Measurements from ENCODE around the gene CAMKMT.
A peak's percentile ranks its signal among the peaks of the same experiment; 100 is the strongest.

The CAMKMT gene

DNA sequence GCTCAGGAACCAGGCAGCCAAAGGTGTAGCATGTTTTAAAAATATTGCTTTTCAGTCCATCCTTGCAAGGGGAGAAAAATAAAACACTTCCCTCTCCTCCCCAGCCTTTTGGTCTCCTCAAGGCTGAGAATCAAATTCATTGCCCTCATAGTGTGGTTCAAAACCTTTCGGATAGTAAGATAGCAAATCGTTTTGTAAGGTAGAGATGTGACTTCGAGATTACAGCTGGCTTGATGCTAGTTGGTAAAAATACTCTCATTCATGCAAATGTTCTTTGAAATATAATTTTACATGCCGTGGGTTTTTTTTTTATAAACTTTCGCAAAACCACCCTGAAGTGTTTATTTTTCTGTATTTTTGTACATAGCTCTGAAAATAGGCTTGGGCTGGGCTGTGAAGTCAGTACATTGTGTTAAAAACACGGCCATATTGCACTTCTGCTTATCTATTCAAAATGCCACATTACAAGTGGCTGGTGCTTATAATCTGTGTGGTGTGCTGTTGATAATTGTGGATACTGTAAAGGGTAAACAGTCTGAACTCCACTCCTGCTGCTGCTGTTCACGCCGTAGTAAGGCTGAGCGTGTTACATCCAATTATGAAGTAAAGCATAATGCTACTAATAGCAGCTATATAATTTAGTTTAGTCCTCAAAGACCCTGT, 407.7 kb downstream of the CAMKMT start:
- peaks cover 10% of the 10 kb centered on the region for H3K27me3 ChIP-seq (replicated peaks; ENCODE audit: control insufficient read depth, insufficient read depth, low read length)
- peaks cover 6% of the 10 kb centered on the region for H3K4me1 ChIP-seq (ENCODE audit: control insufficient read depth, insufficient read depth, low read length)
- no peak overlapping the region for H3K4me3 ChIP-seq (ENCODE audit: low read length)
- no peaks in the 10 kb centered on the region for H3K36me3 ChIP-seq (ENCODE audit: control insufficient read depth, insufficient read depth, low read length, severe bottlenecking)
- H3K9me3 ChIP-seq (ENCODE audit: control insufficient read depth, low read length): no peaks in the 10 kb centered on the region
- H3K9ac ChIP-seq (ENCODE audit: low read length): no peak overlapping the region
- DNase-seq (ENCODE audit: low read depth): no peak

DNA sequence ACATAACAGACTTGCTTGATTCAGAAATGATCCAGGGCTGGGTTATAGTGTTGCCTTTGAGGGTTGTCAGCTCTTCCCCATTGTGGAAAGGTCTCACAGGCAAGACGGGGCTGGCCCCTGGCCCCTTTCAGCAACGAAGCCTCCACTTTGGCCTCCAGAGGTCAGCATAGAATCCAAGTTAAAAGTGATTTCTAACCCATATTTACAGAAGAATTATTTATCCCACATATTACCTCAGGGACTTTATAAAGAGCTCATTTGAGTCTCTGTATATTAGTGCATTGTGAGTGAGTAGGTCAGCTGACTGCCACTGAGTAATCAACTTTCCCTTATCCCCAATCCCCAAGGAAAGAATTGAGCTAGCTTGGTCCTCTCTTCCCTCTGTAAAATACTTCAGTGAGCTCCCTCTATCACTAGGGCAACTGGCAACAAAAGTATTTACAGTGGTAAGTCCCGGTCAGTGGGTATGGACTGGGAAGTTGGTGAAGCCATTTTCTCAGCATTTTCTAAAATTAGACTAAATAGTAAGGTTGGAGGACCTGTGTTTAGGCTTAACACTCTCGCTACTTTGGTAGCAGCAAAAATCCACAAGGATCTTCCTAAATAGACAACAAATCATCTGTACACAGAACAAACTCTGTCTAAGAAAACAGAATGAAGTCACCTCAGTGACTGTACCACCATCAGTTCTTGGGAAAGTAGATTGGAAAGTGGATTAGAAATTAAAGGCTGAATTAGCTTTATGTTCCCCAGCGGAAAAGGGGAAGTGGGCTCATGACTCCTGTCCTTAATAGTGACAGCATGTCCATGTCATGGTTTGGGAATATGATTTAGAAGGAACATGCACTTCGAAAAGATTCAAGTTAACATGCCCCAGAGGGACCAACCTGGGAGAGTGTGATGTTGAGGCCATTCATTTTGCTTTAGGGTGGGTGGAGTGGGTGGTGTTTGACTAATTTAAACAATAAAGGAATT, 408.8 kb downstream of the CAMKMT start:
- H3K36me3 ChIP-seq (ENCODE audit: control insufficient read depth, insufficient read depth, low read length, severe bottlenecking): no peaks in the 10 kb centered on the region
- H3K9ac ChIP-seq (ENCODE audit: low read length): no peak overlapping the region
- H3K4me3 ChIP-seq (ENCODE audit: low read length): no peak overlapping the region
- H3K27me3 ChIP-seq (replicated peaks; ENCODE audit: control insufficient read depth, insufficient read depth, low read length): peaks cover 10% of the 10 kb centered on the region
- peaks cover 6% of the 10 kb centered on the region for H3K4me1 ChIP-seq (ENCODE audit: control insufficient read depth, insufficient read depth, low read length)
- DNase-seq (ENCODE audit: low read depth): no peak
- H3K9me3 ChIP-seq (ENCODE audit: control insufficient read depth, low read length): no peaks in the 10 kb centered on the region

DNA sequence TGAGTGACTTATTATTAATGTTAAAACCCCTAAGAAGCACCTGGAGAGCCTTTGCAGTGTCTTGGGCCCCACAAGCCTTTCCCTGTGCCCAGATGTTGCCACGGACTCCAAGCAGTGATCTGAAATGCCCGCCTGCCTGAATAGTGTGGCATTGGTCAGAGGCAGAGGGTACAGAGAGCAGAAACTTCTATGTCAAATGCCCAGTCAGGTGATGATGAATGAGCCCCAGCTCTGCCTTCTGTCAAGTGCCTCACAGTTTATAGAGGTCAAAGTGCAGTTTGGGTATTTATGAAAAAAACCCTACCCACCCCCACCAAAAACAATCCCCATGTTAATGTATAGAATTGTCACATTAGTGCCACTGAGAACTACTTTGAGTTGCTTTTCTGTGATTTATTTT, 409.8 kb downstream of the CAMKMT start:
- H3K9me3 ChIP-seq (ENCODE audit: control insufficient read depth, low read length): no peaks in the 10 kb centered on the region
- H3K9ac ChIP-seq (ENCODE audit: low read length): no peak overlapping the region
- H3K36me3 ChIP-seq (ENCODE audit: control insufficient read depth, insufficient read depth, low read length, severe bottlenecking): no peaks in the 10 kb centered on the region
- peaks cover 10% of the 10 kb centered on the region for H3K27me3 ChIP-seq (replicated peaks; ENCODE audit: control insufficient read depth, insufficient read depth, low read length)
- H3K4me1 ChIP-seq (ENCODE audit: control insufficient read depth, insufficient read depth, low read length): peaks cover 6% of the 10 kb centered on the region
- no peak overlapping the region for H3K4me3 ChIP-seq (ENCODE audit: low read length)
- DNase-seq (ENCODE audit: low read depth): no peak

DNA sequence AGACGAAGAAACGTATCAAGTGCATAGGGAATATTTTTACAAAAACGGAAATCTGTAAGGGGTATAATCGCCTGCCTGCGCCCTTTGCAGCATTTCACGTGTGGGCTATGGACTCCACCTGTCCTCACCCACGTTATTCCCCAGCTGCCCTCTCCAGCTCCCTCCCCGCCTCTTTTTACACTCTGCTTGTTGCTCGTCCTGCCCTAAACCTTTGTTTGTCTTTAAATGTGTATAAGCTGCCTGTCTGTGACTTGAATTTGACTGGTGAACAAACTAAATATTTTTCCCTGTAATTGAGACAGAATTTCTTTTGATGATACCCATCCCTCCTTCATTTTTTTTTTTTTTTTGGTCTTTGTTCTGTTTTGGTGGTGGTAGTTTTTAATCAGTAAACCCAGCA, 410.4 kb downstream of the CAMKMT start:
- Histone ChIP-seq H3K4me3 (ENCODE audit: low read length) (no peak overlapping the region), H3K36me3 (ENCODE audit: control insufficient read depth, insufficient read depth, low read length, severe bottlenecking) (no peaks in the 10 kb centered on the region), H3K27me3 (replicated peaks; ENCODE audit: control insufficient read depth, insufficient read depth, low read length) (peaks cover 10% of the 10 kb centered on the region), H3K9me3 (ENCODE audit: control insufficient read depth, low read length) (no peaks in the 10 kb centered on the region), H3K9ac (ENCODE audit: low read length) (no peak overlapping the region), H3K4me1 (ENCODE audit: control insufficient read depth, insufficient read depth, low read length) (peaks cover 3% of the 10 kb centered on the region)
- DNase-seq (ENCODE audit: low read depth): no peak

DNA sequence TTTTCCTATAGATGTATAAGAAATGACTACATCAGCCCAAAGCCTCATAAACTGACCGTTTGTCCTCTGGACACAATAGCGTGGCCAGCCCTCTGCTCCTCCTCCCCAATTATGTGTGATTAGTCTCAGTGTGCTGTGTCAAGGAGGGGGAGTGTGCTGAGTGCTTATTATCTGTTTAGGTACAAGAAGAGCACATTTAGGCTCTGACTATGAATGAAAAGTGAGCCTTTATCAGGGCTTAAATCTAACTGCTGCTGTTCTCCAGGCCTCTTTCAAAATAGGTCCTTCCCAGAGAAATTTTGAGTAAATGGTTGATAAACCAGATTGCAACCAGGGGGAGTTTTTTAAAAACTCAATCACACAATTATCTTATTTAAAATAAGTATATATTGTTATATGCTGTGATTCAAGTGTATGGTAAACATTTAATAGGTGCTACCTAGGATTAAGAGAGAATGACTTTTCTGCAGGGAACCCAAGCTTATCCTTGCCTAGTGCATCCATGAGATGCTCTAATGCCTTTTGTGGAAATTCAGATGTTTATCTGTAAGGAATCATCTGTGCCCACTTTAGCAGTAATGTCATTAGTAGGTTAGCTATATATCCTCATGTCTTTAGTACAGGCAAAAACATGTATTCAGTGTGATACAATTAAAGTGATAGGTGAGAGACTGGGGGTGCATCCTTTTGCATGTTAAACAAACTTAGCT, 411.1 kb downstream of the CAMKMT start:
- Histone ChIP-seq H3K36me3 (ENCODE audit: control insufficient read depth, insufficient read depth, low read length, severe bottlenecking) (no peaks in the 10 kb centered on the region), H3K27me3 (replicated peaks; ENCODE audit: control insufficient read depth, insufficient read depth, low read length) (peaks cover 10% of the 10 kb centered on the region), H3K4me1 (ENCODE audit: control insufficient read depth, insufficient read depth, low read length) (peaks cover 10% of the 10 kb centered on the region), H3K9ac (ENCODE audit: low read length) (no peak overlapping the region), H3K4me3 (ENCODE audit: low read length) (no peak overlapping the region), H3K9me3 (ENCODE audit: control insufficient read depth, low read length) (no peaks in the 10 kb centered on the region)
- no peak for DNase-seq (ENCODE audit: low read depth)

DNA sequence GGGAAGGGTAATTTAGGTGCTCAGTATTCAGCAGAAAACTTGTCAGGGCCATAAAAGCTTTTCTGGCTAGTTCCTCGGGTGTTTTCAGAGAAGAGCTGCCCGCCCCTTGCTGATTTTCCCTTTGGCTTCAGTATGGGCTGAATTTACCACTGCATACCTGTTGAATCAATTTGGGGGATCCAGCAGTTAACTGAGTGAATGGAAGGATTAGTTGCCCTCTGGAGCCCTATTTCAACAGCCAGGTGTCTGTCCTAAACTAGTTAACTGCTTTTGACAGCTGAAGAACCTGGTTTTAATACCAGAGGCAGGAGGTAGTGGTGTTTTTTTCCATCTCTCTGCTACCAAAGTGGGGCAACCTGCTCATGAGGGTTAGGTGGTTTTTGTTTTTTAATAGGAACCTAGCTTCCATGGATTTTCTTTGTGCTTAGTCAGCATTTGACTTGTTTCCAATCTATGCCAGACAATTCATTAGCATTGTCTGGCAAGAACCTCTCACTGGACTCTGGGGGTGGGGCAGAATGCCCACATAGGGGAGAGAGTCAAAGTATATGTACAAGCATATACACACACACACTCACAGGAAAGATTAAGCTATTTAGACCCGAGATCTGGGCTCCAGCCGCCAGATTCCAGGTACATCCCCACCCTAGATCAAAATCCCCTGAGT, 413.2 kb downstream of the CAMKMT start:
- Histone ChIP-seq H3K9ac (ENCODE audit: low read length) (no peak overlapping the region), H3K9me3 (ENCODE audit: control insufficient read depth, low read length) (no peaks in the 10 kb centered on the region), H3K27me3 (replicated peaks; ENCODE audit: control insufficient read depth, insufficient read depth, low read length) (no peaks in the 10 kb centered on the region), H3K36me3 (ENCODE audit: control insufficient read depth, insufficient read depth, low read length, severe bottlenecking) (no peaks in the 10 kb centered on the region), H3K4me3 (ENCODE audit: low read length) (no peak overlapping the region), H3K4me1 (ENCODE audit: control insufficient read depth, insufficient read depth, low read length) (peaks cover 20% of the 10 kb centered on the region)
- no peak for DNase-seq (ENCODE audit: low read depth)

DNA sequence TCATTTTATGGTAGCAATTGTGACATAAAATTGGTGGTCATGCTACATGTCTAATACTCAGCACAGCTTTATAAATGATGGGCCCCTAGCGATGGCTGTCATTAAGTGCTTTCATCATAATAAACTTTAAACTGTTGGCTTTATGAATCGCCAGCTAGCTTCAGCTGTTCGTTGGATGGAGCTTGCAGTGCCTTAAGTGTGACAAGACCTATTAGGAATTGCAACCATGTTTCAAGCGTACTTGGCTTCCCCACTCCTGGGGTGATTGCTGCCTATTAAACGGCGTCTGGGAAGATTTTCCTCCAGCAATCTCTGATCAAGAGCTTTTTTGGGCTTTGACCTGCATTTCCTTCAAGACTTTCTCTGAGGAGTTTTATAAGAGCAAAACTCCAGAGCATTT, 415.3 kb downstream of the CAMKMT start:
- Histone ChIP-seq H3K9me3 (ENCODE audit: control insufficient read depth, low read length) (peaks cover 9% of the 10 kb centered on the region), H3K4me1 (ENCODE audit: control insufficient read depth, insufficient read depth, low read length) (peaks cover 20% of the 10 kb centered on the region), H3K27me3 (replicated peaks; ENCODE audit: control insufficient read depth, insufficient read depth, low read length) (no peaks in the 10 kb centered on the region), H3K36me3 (ENCODE audit: control insufficient read depth, insufficient read depth, low read length, severe bottlenecking) (no peaks in the 10 kb centered on the region), H3K9ac (ENCODE audit: low read length) (no peak overlapping the region), H3K4me3 (ENCODE audit: low read length) (no peak overlapping the region)
- no peak for DNase-seq (ENCODE audit: low read depth)

DNA sequence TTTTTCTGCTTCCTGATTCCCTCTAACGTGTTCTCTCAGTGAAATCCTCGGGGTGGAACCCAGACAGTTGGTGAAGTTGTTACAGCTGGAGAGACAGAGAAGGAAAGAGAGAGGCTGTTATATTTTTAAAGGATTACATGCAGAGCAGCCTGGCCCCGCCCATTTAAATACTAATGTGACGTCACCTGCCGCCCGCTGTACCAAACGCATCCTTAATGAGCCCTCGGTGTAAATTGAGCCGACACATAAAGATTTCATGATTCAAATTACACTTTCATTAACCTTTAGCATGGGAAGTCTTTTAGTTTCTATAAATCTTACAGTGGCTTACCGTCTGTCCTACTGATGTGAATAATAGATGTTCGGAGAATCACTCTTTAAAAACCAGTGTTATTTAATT, 415.8 kb downstream of the CAMKMT start:
- H3K4me1 ChIP-seq (ENCODE audit: control insufficient read depth, insufficient read depth, low read length): peaks cover 20% of the 10 kb centered on the region
- H3K9ac ChIP-seq (ENCODE audit: low read length): no peak overlapping the region
- H3K36me3 ChIP-seq (ENCODE audit: control insufficient read depth, insufficient read depth, low read length, severe bottlenecking): no peaks in the 10 kb centered on the region
- H3K4me3 ChIP-seq (ENCODE audit: low read length): no peak overlapping the region
- H3K9me3 ChIP-seq (ENCODE audit: control insufficient read depth, low read length): peaks cover 14% of the 10 kb centered on the region
- DNase-seq (ENCODE audit: low read depth): peak; percentile 44
- H3K27me3 ChIP-seq (replicated peaks; ENCODE audit: control insufficient read depth, insufficient read depth, low read length): no peaks in the 10 kb centered on the region

DNA sequence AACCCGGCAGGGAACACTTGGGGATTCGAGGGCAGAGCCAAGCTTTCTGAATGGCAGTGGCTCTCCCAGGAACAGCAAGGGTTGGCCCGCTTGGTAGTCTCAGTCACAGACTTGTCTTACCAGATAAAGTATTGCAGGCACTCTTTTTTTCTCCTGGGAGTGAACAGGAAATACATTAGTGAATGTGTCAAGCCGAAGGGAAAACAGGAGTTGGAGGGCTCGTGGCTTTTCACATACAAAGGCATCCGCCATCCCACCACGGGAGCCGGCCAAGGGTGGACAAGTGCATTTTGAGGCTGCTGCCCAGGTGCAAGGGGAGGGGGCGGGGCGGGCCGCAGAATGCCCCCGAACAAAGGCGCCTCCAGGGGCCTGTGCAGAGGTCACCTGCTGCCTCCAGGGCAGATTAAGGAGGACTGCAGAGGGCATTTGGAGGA, 416.5 kb downstream of the CAMKMT start:
- no peaks in the 10 kb centered on the region for H3K36me3 ChIP-seq (ENCODE audit: control insufficient read depth, insufficient read depth, low read length, severe bottlenecking)
- no peaks in the 10 kb centered on the region for H3K27me3 ChIP-seq (replicated peaks; ENCODE audit: control insufficient read depth, insufficient read depth, low read length)
- H3K9me3 ChIP-seq (ENCODE audit: control insufficient read depth, low read length): peaks cover 17% of the 10 kb centered on the region
- no peak overlapping the region for H3K9ac ChIP-seq (ENCODE audit: low read length)
- peak overlapping the region; percentile 43 for H3K4me3 ChIP-seq (ENCODE audit: low read length)
- no peak for DNase-seq (ENCODE audit: low read depth)
- peaks cover 20% of the 10 kb centered on the region for H3K4me1 ChIP-seq (ENCODE audit: control insufficient read depth, insufficient read depth, low read length)

DNA sequence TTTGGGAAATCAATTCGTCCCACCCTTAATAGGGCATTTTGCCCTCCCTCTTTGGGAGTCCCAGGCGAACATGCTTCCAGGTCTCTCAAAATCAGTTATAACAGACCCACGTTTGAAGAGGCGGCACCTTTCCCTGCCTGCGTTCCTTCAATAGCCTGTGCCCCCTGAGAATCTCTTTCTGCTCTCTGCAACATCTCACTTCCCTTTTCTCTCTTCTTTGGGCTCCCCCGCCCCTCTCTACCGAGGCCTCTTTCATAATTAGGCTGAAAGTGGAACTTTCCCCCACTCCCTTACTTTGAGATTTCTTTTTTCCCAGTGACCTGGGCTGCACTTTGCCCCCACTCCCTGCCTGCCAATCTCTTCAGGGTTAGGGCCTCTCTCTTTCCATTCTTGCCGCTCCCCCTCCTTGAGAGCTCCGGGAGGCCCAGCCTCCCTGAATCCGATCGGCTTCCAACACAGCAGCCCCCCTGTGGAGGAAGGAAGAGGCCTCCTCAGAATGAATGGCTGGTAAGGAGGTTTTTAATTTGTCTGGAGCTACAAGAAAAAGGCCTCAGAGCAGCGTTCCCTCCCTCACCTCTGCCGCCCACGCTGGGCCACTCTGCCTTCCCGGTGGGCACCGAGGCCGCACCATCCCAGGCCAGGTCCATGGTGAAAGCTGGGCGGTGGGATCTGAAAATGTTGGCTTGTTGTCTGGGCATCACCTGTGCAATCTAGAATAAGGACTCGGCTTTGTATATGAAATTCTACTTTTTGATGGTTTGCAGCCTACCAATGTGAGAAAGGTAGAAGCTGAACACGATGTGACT, 417.1 kb downstream of the CAMKMT start:
- Histone ChIP-seq H3K4me1 (ENCODE audit: control insufficient read depth, insufficient read depth, low read length) (peaks cover 20% of the 10 kb centered on the region), H3K9me3 (ENCODE audit: control insufficient read depth, low read length) (peaks cover 17% of the 10 kb centered on the region), H3K9ac (ENCODE audit: low read length) (no peak overlapping the region), H3K36me3 (ENCODE audit: control insufficient read depth, insufficient read depth, low read length, severe bottlenecking) (no peaks in the 10 kb centered on the region), H3K4me3 (ENCODE audit: low read length) (peak overlapping the region; percentile 43), H3K27me3 (replicated peaks; ENCODE audit: control insufficient read depth, insufficient read depth, low read length) (no peaks in the 10 kb centered on the region)
- DNase-seq (ENCODE audit: low read depth): no peak
